K562 (cell line): Measurements from ENCODE around the gene ERICH6B.

Experiments
- CGGBP1 ChIP-seq: fragments of 250-450 bp; sonication (Bioruptor Pico); IDR thresholded peaks from 2 replicates; pipeline ENCODE4 v1.9.0; 2021; ENCODE audit warnings: mild to moderate bottlenecking
- CHAMP1 ChIP-seq: fragments of 450-650 bp; IDR thresholded peaks from 2 replicates; pipeline ENCODE4 v1.6.1; 2016; ENCODE audit warnings: mild to moderate bottlenecking
- CTCF ChIP-seq, 3 experiments: IDR thresholded peaks in 2 of 3; conservative IDR thresholded peaks in 1 of 3; 2 replicates each; pipeline ENCODE4 v1.5.1; 2011 to 2012; ENCODE audit warnings: low read length in 3 of 3, mild to moderate bottlenecking in 3 of 3, control low read depth in 2 of 3, improper control_type of control experiment in 1 of 3, inconsistent platforms in 1 of 3, low read depth in 1 of 3, mixed read lengths in 1 of 3, moderate library complexity in 1 of 3; ENCODE audit not compliant: insufficient read depth in 2 of 3
- E2F4 ChIP-seq: sonication (generic); formaldehyde crosslinking; IDR thresholded peaks from 2 replicates; pipeline ENCODE4 v1.8.0; 2022; ENCODE audit warnings: mild to moderate bottlenecking, low read depth, missing genetic modification reagents
- HNRNPK ChIP-seq: fragments of 200-400 bp; formaldehyde crosslinking; IDR thresholded peaks from one replicate; pipeline ENCODE4 v1.6.1; 2018; ENCODE audit warnings: mild to moderate bottlenecking, low read depth, low read length; ENCODE audit not compliant: poor library complexity, severe bottlenecking
- POLR2A ChIP-seq: fragments of 450-650 bp; conservative IDR thresholded peaks from 2 replicates; pipeline ENCODE4 v1.6.1; 2016
- SREBF2 ChIP-seq: sonication (generic); formaldehyde crosslinking; IDR thresholded peaks from 2 replicates; pipeline ENCODE4 v1.4.0; 2020; ENCODE audit warnings: mild to moderate bottlenecking, missing genetic modification reagents
- ZNF121 ChIP-seq: sonication (generic); formaldehyde crosslinking; conservative IDR thresholded peaks from 2 replicates; pipeline ENCODE4 v1.8.0; 2022; ENCODE audit warnings: missing genetic modification reagents
- ZNF24 ChIP-seq: fragments of 450-650 bp; IDR thresholded peaks from 2 replicates; pipeline ENCODE4 v1.6.1; 2016

GRCh38 chr13:45512098-45512496 is 103.4 kb downstream of the ERICH6B start:
- TF ChIP-seq ZNF121 (CRISPR knock-in tag) (no peak), CGGBP1 (CRISPR knock-in tag) (no peak), HNRNPK (no peak), CTCF (IDR thresholded peaks at IDR 0.05 in 2 of 3, conservative IDR thresholded peaks at IDR 0.05 in 1 of 3; ENCODE audit: insufficient read depth in 2 of 3, low read depth in 1 of 3, low read length in 3 of 3) (no peak), POLR2A (no peak), ZNF24 (no peak), SREBF2 (CRISPR knock-in tag) (no peak), CHAMP1 (no peak), E2F4 (CRISPR knock-in tag) (no peak)
